A673 (cell line): Measurements from ENCODE around the gene CELF4. TPM values are rescaled to one million over a fixed set of nuclear protein-coding genes. Genes with fewer than 3 reads are reported as not detected.

Experiments used
- BruUV-seq: library from RNA; stranded (reverse); fragments of 400-500 nt; replicated peaks from 2 replicates; lab custom pipeline; 2021; lab: Mats Ljungman, UMichigan
- CTCF ChIA-PET: fragments of 300-600 bp; sonication (Branson Sonifier 250); formaldehyde crosslinking; loops from one replicate; lab custom pipeline; 2022; ENCODE audit warnings: antibody characterized with exemption; lab: Charles Lee
- POLR2A ChIA-PET: fragments of 300-600 bp; sonication (Branson Sonifier 250); formaldehyde crosslinking; loops from one replicate; lab custom pipeline; 2022; ENCODE audit warnings: antibody characterized with exemption; ENCODE audit not compliant: low non-redundant PET; lab: Charles Lee
- DNase-seq: peaks from one replicate; pipeline ENCODE4 v3.0.0-alpha.2; 2015; ENCODE audit warnings: low spot score
- H3K27ac ChIP-seq: fragments of 200-600 bp; sonication (generic); 2 replicates; pipeline ENCODE4 v1.5.1; 2016; ENCODE audit warnings: mixed run types, low read depth, mild to moderate bottlenecking, mixed read lengths, antibody characterized with exemption, low read length; ENCODE audit not compliant: poor library complexity, severe bottlenecking
- H3K27me3 ChIP-seq: fragments of 200-600 bp; sonication (generic); replicated peaks from 2 replicates; pipeline ENCODE4 v1.6.1; 2017; ENCODE audit warnings: mixed run types, low read depth, mild to moderate bottlenecking, mixed read lengths, antibody characterized with exemption, low read length; ENCODE audit not compliant: insufficient read depth, poor library complexity
- H3K36me3 ChIP-seq: fragments of 200-600 bp; sonication (generic); 2 replicates; pipeline ENCODE4 v1.6.1; 2016; ENCODE audit warnings: mixed run types, mild to moderate bottlenecking, mixed read lengths, antibody characterized with exemption, low read length; ENCODE audit not compliant: insufficient read depth, poor library complexity, severe bottlenecking
- H3K4me1 ChIP-seq: fragments of 200-600 bp; sonication (generic); 2 replicates; pipeline ENCODE4 v1.6.1; 2017; ENCODE audit warnings: mixed run types, mild to moderate bottlenecking, mixed read lengths, antibody characterized with exemption, low read length; ENCODE audit not compliant: insufficient read depth, poor library complexity, severe bottlenecking
- H3K4me3 ChIP-seq: fragments of 200-600 bp; sonication (generic); 2 replicates; pipeline ENCODE4 v1.5.1; 2016; ENCODE audit warnings: low read depth, mixed run types, mild to moderate bottlenecking, mixed read lengths, low read length; ENCODE audit not compliant: poor library complexity, severe bottlenecking
- H3K9me3 ChIP-seq: fragments of 200-600 bp; sonication (generic); 2 replicates; pipeline ENCODE4 v1.6.1; 2016; ENCODE audit warnings: mixed run types, low read depth, mild to moderate bottlenecking, mixed read lengths, antibody characterized with exemption, low read length; ENCODE audit not compliant: poor library complexity, severe bottlenecking
- EZH2 ChIP-seq: fragments of 200-600 bp; sonication (generic); IDR thresholded peaks from 2 replicates; pipeline ENCODE4 v1.6.1; 2017; ENCODE audit warnings: borderline replicate concordance, low read depth, mild to moderate bottlenecking, mixed read lengths, antibody characterized with exemption, low read length; ENCODE audit not compliant: poor library complexity, severe bottlenecking
- intact Hi-C: fragments of 100-400 bp; cut with micrococcal nuclease; formaldehyde crosslinking; loops from one replicate; pipeline ENCODE4 v1.10.0; 2022; ENCODE audit not compliant: unreplicated experiment
- total RNA-seq: library from RNA; stranded (reverse); gene quantifications from 2 replicates; pipeline ENCODE4 v1.2.3, GENCODE V29; 2021
- TF ChIP-seq, protein P1 (sequence below): fragments of 300-800, 200-600 bp; sonication (generic); conservative IDR thresholded peaks from 2 replicates; pipeline ENCODE4 v1.5.1; 2017; ENCODE audit warnings: low read depth, mild to moderate bottlenecking, antibody characterized with exemption, low read length, moderate library complexity, mixed read lengths

Gene CELF4
- total RNA-seq, 1 experiment from 2014 or later, result not detected

DNA sequence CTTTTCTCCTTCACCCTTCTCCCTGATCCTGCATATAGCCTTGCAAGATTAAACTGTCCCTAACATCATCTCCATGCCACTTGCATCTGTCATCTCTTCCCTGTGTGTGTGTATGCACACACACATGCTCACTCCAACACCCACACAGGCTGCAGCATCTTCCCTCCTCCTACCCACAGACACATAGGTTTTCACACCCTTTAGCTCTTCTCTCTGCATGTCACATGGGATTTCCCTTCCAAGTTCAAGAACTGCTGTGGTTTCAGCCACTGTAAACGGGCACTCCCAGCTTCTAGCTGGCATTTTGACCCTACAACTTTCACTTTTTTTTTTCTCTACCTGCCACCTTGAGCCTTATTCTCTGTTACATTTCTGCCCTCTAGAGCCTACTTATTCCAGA is 6.4 kb downstream of the CELF4 start:
- Histone ChIP-seq H3K27me3 (peaks cover 66% of the 10 kb centered on the region), H3K27ac (no peak overlapping the region), H3K4me3 (no peak overlapping the region), H3K36me3 (no peaks in the 10 kb centered on the region), H3K4me1 (no peaks in the 10 kb centered on the region), H3K9me3 (no peaks in the 10 kb centered on the region)
- BruUV-seq, result no TSS peak
- ChIA-PET POLR2A (no interaction called here), CTCF (no interaction called here)
- TF ChIP-seq, protein P1, sequence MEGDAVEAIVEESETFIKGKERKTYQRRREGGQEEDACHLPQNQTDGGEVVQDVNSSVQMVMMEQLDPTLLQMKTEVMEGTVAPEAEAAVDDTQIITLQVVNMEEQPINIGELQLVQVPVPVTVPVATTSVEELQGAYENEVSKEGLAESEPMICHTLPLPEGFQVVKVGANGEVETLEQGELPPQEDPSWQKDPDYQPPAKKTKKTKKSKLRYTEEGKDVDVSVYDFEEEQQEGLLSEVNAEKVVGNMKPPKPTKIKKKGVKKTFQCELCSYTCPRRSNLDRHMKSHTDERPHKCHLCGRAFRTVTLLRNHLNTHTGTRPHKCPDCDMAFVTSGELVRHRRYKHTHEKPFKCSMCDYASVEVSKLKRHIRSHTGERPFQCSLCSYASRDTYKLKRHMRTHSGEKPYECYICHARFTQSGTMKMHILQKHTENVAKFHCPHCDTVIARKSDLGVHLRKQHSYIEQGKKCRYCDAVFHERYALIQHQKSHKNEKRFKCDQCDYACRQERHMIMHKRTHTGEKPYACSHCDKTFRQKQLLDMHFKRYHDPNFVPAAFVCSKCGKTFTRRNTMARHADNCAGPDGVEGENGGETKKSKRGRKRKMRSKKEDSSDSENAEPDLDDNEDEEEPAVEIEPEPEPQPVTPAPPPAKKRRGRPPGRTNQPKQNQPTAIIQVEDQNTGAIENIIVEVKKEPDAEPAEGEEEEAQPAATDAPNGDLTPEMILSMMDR, result no peak
- no peak for TF ChIP-seq EZH2
- DNase-seq, result no peak
- intact Hi-C loops, result no loop called here

DNA sequence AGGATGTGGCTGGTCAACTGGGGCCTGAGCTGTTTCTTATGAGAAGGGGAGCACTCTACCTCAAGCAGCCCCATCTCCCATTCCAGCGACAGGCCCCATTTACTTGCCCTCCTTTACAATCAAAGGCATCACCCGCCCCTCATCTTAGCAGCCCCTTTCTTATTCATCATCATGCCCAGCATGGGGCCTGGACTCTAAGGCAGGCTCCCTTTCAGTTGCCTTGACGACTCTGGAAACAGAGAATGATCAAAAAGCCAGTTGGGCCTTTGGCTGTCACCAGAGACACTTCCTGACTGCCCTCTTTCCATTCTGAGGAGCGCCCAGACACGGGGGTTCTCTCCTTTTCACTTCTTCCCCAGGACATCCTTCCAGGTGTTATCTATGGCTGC is 11.2 kb downstream of the CELF4 start:
- CTCF ChIA-PET, result no interaction called here
- BruUV-seq, result no TSS peak
- DNase-seq, result no peak
- intact Hi-C loops, result no loop called here
- Histone ChIP-seq H3K27me3 (peaks cover 48% of the 10 kb centered on the region), H3K4me3 (no peak overlapping the region), H3K36me3 (no peaks in the 10 kb centered on the region), H3K9me3 (no peaks in the 10 kb centered on the region), H3K27ac (no peak overlapping the region), H3K4me1 (no peaks in the 10 kb centered on the region)
- no peak for TF ChIP-seq EZH2
- TF ChIP-seq, protein P1, result no peak
- POLR2A ChIA-PET, result no interaction called here

DNA sequence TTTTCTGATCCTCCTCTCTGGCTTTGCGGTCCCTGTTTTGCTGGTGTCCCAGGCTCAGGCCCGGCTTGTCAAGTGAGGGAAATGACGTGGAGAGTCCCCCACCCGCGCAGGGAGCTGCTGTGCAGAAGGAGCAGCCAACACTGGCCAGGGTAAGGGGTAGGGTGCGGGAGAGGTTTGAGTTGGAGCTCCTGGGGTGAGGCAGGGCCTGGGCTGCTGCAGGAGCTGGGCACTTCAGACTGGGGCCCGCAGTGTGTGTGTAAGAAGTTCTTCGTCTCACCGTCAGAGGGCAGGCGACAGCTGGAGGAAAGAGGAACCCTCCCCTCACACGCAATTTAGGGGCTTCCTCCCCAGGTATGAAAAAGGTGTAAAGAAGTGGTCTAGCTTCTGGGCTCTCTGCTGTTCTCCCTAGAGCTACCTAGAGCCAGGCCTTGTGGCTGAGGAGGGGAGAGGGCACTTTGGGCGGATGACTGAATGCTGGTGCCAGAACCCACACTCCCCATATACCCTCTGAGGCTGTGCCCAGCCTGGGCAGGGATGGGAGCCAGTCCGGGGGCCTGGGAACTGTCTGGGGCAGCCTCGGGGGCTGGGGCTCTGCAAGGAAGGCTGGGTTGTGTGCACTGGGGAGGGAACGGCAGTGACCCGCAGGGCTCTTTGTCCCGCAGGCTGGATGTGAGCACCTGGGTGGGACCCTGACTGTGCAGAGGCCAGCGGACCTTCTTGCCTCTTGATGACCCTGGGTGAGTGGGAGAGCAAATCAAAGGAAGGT is 11.8 kb downstream of the CELF4 start:
- Histone ChIP-seq H3K36me3 (no peaks in the 10 kb centered on the region), H3K27ac (no peak overlapping the region), H3K9me3 (no peaks in the 10 kb centered on the region), H3K4me1 (no peaks in the 10 kb centered on the region), H3K4me3 (no peak overlapping the region), H3K27me3 (peaks cover 45% of the 10 kb centered on the region)
- BruUV-seq, result no TSS peak
- ChIA-PET POLR2A (no interaction called here), CTCF (no interaction called here)
- DNase-seq, result no peak
- intact Hi-C loops, result no loop called here
- no peak for TF ChIP-seq EZH2

DNA sequence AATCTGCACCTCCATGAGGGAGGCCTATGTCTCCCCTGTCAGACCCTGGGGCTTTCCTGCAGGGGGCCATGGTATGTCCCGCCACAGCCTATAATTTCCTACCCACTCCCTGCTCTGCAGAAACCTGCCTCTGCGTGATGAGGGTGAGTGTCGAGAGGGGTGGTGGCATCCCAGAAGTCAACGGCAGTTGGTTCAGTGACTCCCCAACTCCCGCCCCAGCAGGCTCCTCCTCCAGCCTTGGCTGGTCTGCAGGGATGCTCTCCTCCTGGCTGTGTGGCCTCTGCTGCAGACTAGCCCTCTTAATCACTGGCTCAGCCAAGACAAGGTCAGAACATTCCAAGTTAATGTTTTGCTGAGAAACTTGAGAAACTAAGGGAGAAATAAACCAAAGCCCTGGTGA is 13.3 kb downstream of the CELF4 start:
- no peaks in the 10 kb centered on the region for H3K9me3 ChIP-seq
- ChIA-PET POLR2A (no interaction called here), CTCF (no interaction called here)
- H3K27me3 ChIP-seq, result peaks cover 39% of the 10 kb centered on the region
- intact Hi-C loops, result no loop called here
- DNase-seq, result no peak
- H3K27ac ChIP-seq, result no peak overlapping the region
- no peaks in the 10 kb centered on the region for H3K4me1 ChIP-seq
- H3K36me3 ChIP-seq, result no peaks in the 10 kb centered on the region
- TF ChIP-seq, protein P1, result no peak
- no peak for TF ChIP-seq EZH2
- no TSS peak for BruUV-seq
- H3K4me3 ChIP-seq, result no peak overlapping the region
